OCI-LY1 (cell line): ENCODE measurements around the gene RAET1G.

Experiments
- EZH2 ChIP-seq: fragments of 200-600 bp; sonication (generic), shearing (Covaris generic); IDR thresholded peaks from 2 replicates; pipeline ENCODE4 v1.8.0; 2017; ENCODE audit warnings: borderline replicate concordance, mixed run types, mild to moderate bottlenecking, antibody characterized with exemption, low read length, moderate library complexity, mixed read lengths
- TF ChIP-seq, protein P1 (sequence below): fragments of 200-600 bp; sonication (generic), shearing (Covaris generic); IDR thresholded peaks from 2 replicates; pipeline ENCODE4 v1.5.1; 2017; ENCODE audit warnings: mild to moderate bottlenecking, antibody characterized with exemption, low read length, moderate library complexity, mixed read lengths

DNA sequence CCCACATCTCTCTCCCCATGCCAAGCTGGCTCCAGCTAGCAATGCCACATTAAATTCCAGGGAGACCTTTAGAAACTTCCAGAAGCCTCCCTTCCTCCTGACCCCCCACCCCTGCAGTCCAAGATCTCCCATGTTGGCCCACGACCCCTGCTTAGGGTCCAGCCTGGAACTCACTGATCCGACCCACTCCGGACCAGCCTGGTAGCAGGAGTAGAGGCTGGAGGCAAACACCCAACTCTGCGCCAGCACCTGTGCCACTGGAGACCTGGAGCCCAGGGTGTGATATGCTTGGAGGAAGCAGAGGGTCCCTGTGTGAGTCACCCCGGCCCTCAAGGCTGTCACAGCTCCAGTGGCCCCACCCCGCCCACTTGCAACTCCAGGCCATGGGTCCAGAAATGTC, 37.6 kb upstream of the RAET1G start:
- TF ChIP-seq, protein P1, sequence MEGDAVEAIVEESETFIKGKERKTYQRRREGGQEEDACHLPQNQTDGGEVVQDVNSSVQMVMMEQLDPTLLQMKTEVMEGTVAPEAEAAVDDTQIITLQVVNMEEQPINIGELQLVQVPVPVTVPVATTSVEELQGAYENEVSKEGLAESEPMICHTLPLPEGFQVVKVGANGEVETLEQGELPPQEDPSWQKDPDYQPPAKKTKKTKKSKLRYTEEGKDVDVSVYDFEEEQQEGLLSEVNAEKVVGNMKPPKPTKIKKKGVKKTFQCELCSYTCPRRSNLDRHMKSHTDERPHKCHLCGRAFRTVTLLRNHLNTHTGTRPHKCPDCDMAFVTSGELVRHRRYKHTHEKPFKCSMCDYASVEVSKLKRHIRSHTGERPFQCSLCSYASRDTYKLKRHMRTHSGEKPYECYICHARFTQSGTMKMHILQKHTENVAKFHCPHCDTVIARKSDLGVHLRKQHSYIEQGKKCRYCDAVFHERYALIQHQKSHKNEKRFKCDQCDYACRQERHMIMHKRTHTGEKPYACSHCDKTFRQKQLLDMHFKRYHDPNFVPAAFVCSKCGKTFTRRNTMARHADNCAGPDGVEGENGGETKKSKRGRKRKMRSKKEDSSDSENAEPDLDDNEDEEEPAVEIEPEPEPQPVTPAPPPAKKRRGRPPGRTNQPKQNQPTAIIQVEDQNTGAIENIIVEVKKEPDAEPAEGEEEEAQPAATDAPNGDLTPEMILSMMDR: no peak
- TF ChIP-seq EZH2: no peak
